GM18505 (cell line): ENCODE data around the gene ZNF394.

ENCODE experiments used
- ATAC-seq: cut with Tn5 transposase; IDR thresholded peaks from one replicate; pipeline ENCODE4 v1.9.1; 2021; ENCODE audit not compliant: unreplicated experiment
- POLR2A ChIP-seq: IDR thresholded peaks from 4 replicates; pipeline ENCODE4 v1.6.1; 2011; ENCODE audit warnings: borderline replicate concordance; ENCODE audit not compliant: insufficient read depth, insufficient read length; ENCODE audit errors: extremely low read depth

The ZNF394 gene

GRCh38 chr7:99453105-99453504 lies 47.0 kb downstream of the ZNF394 start:
- TF ChIP-seq POLR2A = no peak
- ATAC-seq = no peak

GRCh38 chr7:99452541-99452940 lies 47.5 kb downstream of the ZNF394 start:
- no peak for TF ChIP-seq POLR2A
- no peak for ATAC-seq

GRCh38 chr7:99451936-99452335 lies 48.1 kb downstream of the ZNF394 start:
- ATAC-seq = no peak
- no peak for TF ChIP-seq POLR2A

- TF ChIP-seq POLR2A = no peak
- ATAC-seq = no peak
Observed at GRCh38 chr7:99449326-99449725, 50.8 kb downstream of the ZNF394 start.

- no peak for TF ChIP-seq POLR2A
- no peak for ATAC-seq
Observed at GRCh38 chr7:99448855-99449254, 51.2 kb downstream of the ZNF394 start.

GRCh38 chr7:99447943-99448342 lies 52.1 kb downstream of the ZNF394 start:
- TF ChIP-seq POLR2A = no peak

GRCh38 chr7:99446096-99446495 lies 54.0 kb downstream of the ZNF394 start:
- no peak for ATAC-seq
- TF ChIP-seq POLR2A = no peak

More at GRCh38 chr7:99447943-99448342, 52.1 kb downstream of the ZNF394 start:
- no peak for ATAC-seq
